A673 (cell line): Measurements from ENCODE around the gene SLC12A7. TPM values are rescaled to one million over a fixed set of nuclear protein-coding genes. Genes with fewer than 3 reads are reported as not detected.

Experiments
- BruUV-seq: library from RNA; stranded (reverse); fragments of 400-500 nt; replicated peaks from 2 replicates; lab custom pipeline; 2021; lab: Mats Ljungman, UMichigan
- CTCF ChIA-PET: fragments of 300-600 bp; sonication (Branson Sonifier 250); formaldehyde crosslinking; loops from one replicate; lab custom pipeline; 2022; ENCODE audit warnings: antibody characterized with exemption; lab: Charles Lee
- POLR2A ChIA-PET: fragments of 300-600 bp; sonication (Branson Sonifier 250); formaldehyde crosslinking; loops from one replicate; lab custom pipeline; 2022; ENCODE audit warnings: antibody characterized with exemption; ENCODE audit not compliant: low non-redundant PET; lab: Charles Lee
- DNase-seq: peaks from one replicate; pipeline ENCODE4 v3.0.0-alpha.2; 2015; ENCODE audit warnings: low spot score
- H3K27ac ChIP-seq: fragments of 200-600 bp; sonication (generic); 2 replicates; pipeline ENCODE4 v1.5.1; 2016; ENCODE audit warnings: mixed run types, low read depth, mild to moderate bottlenecking, mixed read lengths, antibody characterized with exemption, low read length; ENCODE audit not compliant: poor library complexity, severe bottlenecking
- H3K27me3 ChIP-seq: fragments of 200-600 bp; sonication (generic); replicated peaks from 2 replicates; pipeline ENCODE4 v1.6.1; 2017; ENCODE audit warnings: mixed run types, low read depth, mild to moderate bottlenecking, mixed read lengths, antibody characterized with exemption, low read length; ENCODE audit not compliant: insufficient read depth, poor library complexity
- H3K36me3 ChIP-seq: fragments of 200-600 bp; sonication (generic); 2 replicates; pipeline ENCODE4 v1.6.1; 2016; ENCODE audit warnings: mixed run types, mild to moderate bottlenecking, mixed read lengths, antibody characterized with exemption, low read length; ENCODE audit not compliant: insufficient read depth, poor library complexity, severe bottlenecking
- H3K4me1 ChIP-seq: fragments of 200-600 bp; sonication (generic); 2 replicates; pipeline ENCODE4 v1.6.1; 2017; ENCODE audit warnings: mixed run types, mild to moderate bottlenecking, mixed read lengths, antibody characterized with exemption, low read length; ENCODE audit not compliant: insufficient read depth, poor library complexity, severe bottlenecking
- H3K4me3 ChIP-seq: fragments of 200-600 bp; sonication (generic); 2 replicates; pipeline ENCODE4 v1.5.1; 2016; ENCODE audit warnings: low read depth, mixed run types, mild to moderate bottlenecking, mixed read lengths, low read length; ENCODE audit not compliant: poor library complexity, severe bottlenecking
- H3K9me3 ChIP-seq: fragments of 200-600 bp; sonication (generic); 2 replicates; pipeline ENCODE4 v1.6.1; 2016; ENCODE audit warnings: mixed run types, low read depth, mild to moderate bottlenecking, mixed read lengths, antibody characterized with exemption, low read length; ENCODE audit not compliant: poor library complexity, severe bottlenecking
- EZH2 ChIP-seq: fragments of 200-600 bp; sonication (generic); IDR thresholded peaks from 2 replicates; pipeline ENCODE4 v1.6.1; 2017; ENCODE audit warnings: borderline replicate concordance, low read depth, mild to moderate bottlenecking, mixed read lengths, antibody characterized with exemption, low read length; ENCODE audit not compliant: poor library complexity, severe bottlenecking
- intact Hi-C: fragments of 100-400 bp; cut with micrococcal nuclease; formaldehyde crosslinking; loops from one replicate; pipeline ENCODE4 v1.10.0; 2022; ENCODE audit not compliant: unreplicated experiment
- total RNA-seq: library from RNA; stranded (reverse); gene quantifications from 2 replicates; pipeline ENCODE4 v1.2.3, GENCODE V29; 2021
- TF ChIP-seq, protein P1 (sequence below): fragments of 300-800, 200-600 bp; sonication (generic); conservative IDR thresholded peaks from 2 replicates; pipeline ENCODE4 v1.5.1; 2017; ENCODE audit warnings: low read depth, mild to moderate bottlenecking, antibody characterized with exemption, low read length, moderate library complexity, mixed read lengths

Gene SLC12A7
- total RNA-seq, 1 experiment from 2014 or later = 45.2 TPM

DNA sequence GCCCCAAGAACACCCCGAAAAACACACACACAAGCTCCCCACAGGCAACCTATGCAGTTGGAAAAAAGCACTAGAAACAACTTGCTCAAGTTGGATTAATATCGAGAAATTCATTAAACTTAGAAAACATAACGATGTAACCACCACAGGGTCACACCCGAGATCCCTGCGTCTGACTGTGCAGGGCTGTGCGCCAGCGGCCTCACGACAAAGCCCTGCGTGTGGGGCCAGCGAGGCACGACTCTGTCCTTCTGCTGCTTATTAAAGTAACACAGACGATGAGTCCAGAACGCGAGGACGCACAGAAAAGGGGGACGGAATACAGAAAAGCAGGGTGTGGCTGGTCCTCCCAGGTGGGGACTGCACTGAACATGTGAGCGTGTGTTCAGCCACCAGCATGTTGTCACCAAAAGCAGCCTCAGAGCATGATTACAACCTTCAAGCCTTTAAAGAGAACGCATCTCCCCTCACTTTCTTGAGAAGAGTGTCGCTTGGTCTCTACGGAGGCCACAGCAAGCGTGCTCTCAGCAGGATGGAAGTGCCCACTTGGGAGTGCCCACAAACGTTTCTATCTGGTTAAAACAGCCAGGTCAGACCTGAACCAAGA is 14.4 kb downstream of the SLC12A7 start:
- Histone ChIP-seq H3K4me1 (peaks cover 12% of the 10 kb centered on the region), H3K27me3 (no peaks in the 10 kb centered on the region), H3K36me3 (peaks cover 2% of the 10 kb centered on the region), H3K27ac (no peak overlapping the region), H3K9me3 (no peaks in the 10 kb centered on the region), H3K4me3 (no peak overlapping the region)
- CTCF ChIA-PET = no interaction called here
- no TSS peak for BruUV-seq
- TF ChIP-seq EZH2 = no peak
- TF ChIP-seq, protein P1, sequence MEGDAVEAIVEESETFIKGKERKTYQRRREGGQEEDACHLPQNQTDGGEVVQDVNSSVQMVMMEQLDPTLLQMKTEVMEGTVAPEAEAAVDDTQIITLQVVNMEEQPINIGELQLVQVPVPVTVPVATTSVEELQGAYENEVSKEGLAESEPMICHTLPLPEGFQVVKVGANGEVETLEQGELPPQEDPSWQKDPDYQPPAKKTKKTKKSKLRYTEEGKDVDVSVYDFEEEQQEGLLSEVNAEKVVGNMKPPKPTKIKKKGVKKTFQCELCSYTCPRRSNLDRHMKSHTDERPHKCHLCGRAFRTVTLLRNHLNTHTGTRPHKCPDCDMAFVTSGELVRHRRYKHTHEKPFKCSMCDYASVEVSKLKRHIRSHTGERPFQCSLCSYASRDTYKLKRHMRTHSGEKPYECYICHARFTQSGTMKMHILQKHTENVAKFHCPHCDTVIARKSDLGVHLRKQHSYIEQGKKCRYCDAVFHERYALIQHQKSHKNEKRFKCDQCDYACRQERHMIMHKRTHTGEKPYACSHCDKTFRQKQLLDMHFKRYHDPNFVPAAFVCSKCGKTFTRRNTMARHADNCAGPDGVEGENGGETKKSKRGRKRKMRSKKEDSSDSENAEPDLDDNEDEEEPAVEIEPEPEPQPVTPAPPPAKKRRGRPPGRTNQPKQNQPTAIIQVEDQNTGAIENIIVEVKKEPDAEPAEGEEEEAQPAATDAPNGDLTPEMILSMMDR = no peak
- intact Hi-C loops = no loop called here
- POLR2A ChIA-PET = no interaction called here
- DNase-seq = no peak

DNA sequence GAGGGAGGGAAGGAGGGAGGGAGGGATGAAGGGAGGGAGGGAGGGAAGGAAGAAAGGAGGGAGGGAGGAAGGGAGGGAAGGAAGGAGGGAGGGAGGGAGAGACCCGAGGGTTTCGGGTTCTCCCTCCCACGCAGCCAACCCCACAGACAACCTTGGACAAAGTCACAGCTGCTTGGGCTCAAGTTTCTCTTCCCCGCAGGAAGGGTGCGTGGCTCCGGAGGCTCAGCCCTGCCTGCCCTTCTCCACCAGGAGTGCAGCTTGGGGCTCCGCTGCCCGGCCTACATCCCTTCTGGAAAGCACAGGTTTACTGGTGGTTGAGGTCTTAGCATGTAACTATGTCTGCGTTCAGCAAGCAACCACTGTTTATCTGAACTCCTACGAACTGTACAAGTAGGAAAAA is 15.0 kb downstream of the SLC12A7 start:
- intact Hi-C loops = no loop called here
- Histone ChIP-seq H3K4me3 (no peak overlapping the region), H3K27ac (no peak overlapping the region), H3K9me3 (no peaks in the 10 kb centered on the region), H3K36me3 (peaks cover 2% of the 10 kb centered on the region), H3K4me1 (peaks cover 6% of the 10 kb centered on the region), H3K27me3 (no peaks in the 10 kb centered on the region)
- BruUV-seq = no TSS peak
- no peak for TF ChIP-seq EZH2
- TF ChIP-seq, protein P1 = no peak
- ChIA-PET POLR2A (no interaction called here), CTCF (no interaction called here)
- DNase-seq = peak; percentile 25

DNA sequence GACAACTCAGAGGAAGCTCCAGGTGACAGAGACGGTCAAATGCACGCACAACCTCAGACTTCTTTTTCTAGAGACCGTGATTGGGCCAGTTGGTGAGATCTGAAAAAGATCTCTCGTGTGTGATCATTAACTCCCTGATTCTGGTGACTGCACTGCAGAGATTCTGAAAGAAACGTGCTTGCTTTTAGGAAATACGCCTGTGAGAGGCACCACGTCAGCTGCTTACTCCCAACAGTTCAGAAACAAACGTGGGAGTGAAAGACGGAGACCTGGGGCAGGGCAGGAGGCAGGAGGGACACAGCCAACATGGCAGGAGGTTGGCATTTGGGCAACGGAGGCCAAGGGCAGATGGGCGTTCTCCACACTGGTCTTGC is 15.9 kb downstream of the SLC12A7 start:
- no TSS peak for BruUV-seq
- no peak for DNase-seq
- Histone ChIP-seq H3K4me1 (peaks cover 4% of the 10 kb centered on the region), H3K36me3 (peaks cover 2% of the 10 kb centered on the region), H3K27ac (no peak overlapping the region), H3K4me3 (no peak overlapping the region), H3K27me3 (no peaks in the 10 kb centered on the region), H3K9me3 (no peaks in the 10 kb centered on the region)
- TF ChIP-seq EZH2 = no peak
- TF ChIP-seq, protein P1 = no peak
- intact Hi-C loops = no loop called here
- POLR2A ChIA-PET = no interaction called here
- CTCF ChIA-PET = no interaction called here
